ENCODE data around the gene VPS26C. TPM values are rescaled to one million over a fixed set of nuclear protein-coding genes. Genes with fewer than 3 reads are reported as not detected.

The VPS26C gene
- total RNA-seq, 1 experiment from 2014 or later, result 58.0 TPM

- H3K23me2 ChIP-seq (ENCODE audit: insufficient read length, low read depth, low read length, poor library complexity, severe bottlenecking), result no peaks in the 10 kb centered on the region
- peaks cover 4% of the 10 kb centered on the region for H3K9me3 ChIP-seq (ENCODE audit: control insufficient read depth, low read depth, low read length)
- H3K14ac ChIP-seq (ENCODE audit: insufficient read depth, low read length), result no peak overlapping the region
- no peak overlapping the region for H3T11ph ChIP-seq (ENCODE audit: low read length)
- Mint-ChIP-seq H3K9me3 (peaks cover 0 to 6% of the 10 kb centered on the region in 2 experiments; a peak in 1 of 5 replicates), H3K27ac (no peak overlapping the region), H3K36me3 (ENCODE audit: insufficient read depth in 1 of 3, low read depth in 3 of 3) (peaks cover 68 to 98% (median 96%) of the 10 kb centered on the region in 3 experiments), H3K27me3 (ENCODE audit: low read depth) (no peaks in the 10 kb centered on the region), H3K4me3 (no peak overlapping the region), H3K4me1 (no peaks in the 10 kb centered on the region)
- no peak overlapping the region for H2BK12ac ChIP-seq (ENCODE audit: insufficient read length, low read depth, low read length)
- no peak overlapping the region for H3K23ac ChIP-seq (ENCODE audit: insufficient read length, low read depth, low read length)
- H3K27me3 ChIP-seq (ENCODE audit: insufficient read depth, low read length), result no peaks in the 10 kb centered on the region
- H2BK15ac ChIP-seq (ENCODE audit: low read depth, low read length), result no peak overlapping the region
- H4K91ac ChIP-seq (ENCODE audit: insufficient read length, low read depth, low read length), result no peak overlapping the region
- no peak overlapping the region for H3K56ac ChIP-seq (ENCODE audit: insufficient read length, low read depth, low read length)
- H2BK20ac ChIP-seq (ENCODE audit: low read depth, low read length, poor library complexity, severe bottlenecking), result no peak overlapping the region
- no peaks in the 10 kb centered on the region for H3K79me1 ChIP-seq (ENCODE audit: insufficient read depth, low read depth, low read length, poor library complexity, severe bottlenecking)
- H3K79me2 ChIP-seq (ENCODE audit: insufficient read depth, low read length), result no peaks in the 10 kb centered on the region
- no peak overlapping the region for H2AK5ac ChIP-seq (ENCODE audit: insufficient read length, low read length)
- H3K9ac ChIP-seq (ENCODE audit: extremely low read depth, insufficient read length, low read length), result no peak overlapping the region
- H2BK120ac ChIP-seq (ENCODE audit: low read depth, low read length, poor library complexity, severe bottlenecking), result no peak overlapping the region
- DNase-seq, result no peak
- no peaks in the 10 kb centered on the region for H3K4me1 ChIP-seq (ENCODE audit: insufficient read depth, low read length)
- no CpG with 5 or more reads among the region's 16 CpGs for WGBS (ENCODE audit: extremely low coverage, insufficient read length, low lambda C conversion rate)
- H4K8ac ChIP-seq (replicated peaks; ENCODE audit: insufficient read length, low read depth, low read length), result no peak overlapping the region
- no peak overlapping the region for H2BK5ac ChIP-seq (ENCODE audit: insufficient read length, low read length)
- no peak for TF ChIP-seq CTCF (conservative IDR thresholded peaks at IDR 0.05)
- H3K4me2 ChIP-seq (ENCODE audit: insufficient read depth, insufficient read length, low read length), result no peak overlapping the region
- no peaks in the 10 kb centered on the region for H4K20me1 ChIP-seq (ENCODE audit: control insufficient read depth, insufficient read depth, insufficient read length)
- H4K5ac ChIP-seq (ENCODE audit: insufficient read length, low read depth, low read length), result no peak overlapping the region
- H3K27ac ChIP-seq (ENCODE audit: insufficient read length, low read depth, low read length), result no peak overlapping the region
- H2AFZ ChIP-seq (ENCODE audit: low read length), result no peak overlapping the region
- no peak overlapping the region for H3K18ac ChIP-seq (ENCODE audit: insufficient read length, low read depth, low read length)
- no peak overlapping the region for H3K4ac ChIP-seq (ENCODE audit: low read depth, low read length)
Observed at GRCh38 chr21:37228003-37228400, 39.1 kb downstream of the VPS26C start.

Data from H9 (cell line).